D721Med (cell line): ENCODE data around the gene ZNF598.

Experiments used
- DNase-seq: peaks from one replicate; pipeline ENCODE4 v3.0.0; 2011; ENCODE audit warnings: low spot score; ENCODE audit not compliant: insufficient read length
- FAIRE-seq: peaks from 2 replicates; lab custom pipeline; 2011; peaks lifted over from hg19 to GRCh38; lab: Jason Lieb, UNC
- CTCF ChIP-seq: IDR thresholded peaks from 2 replicates; pipeline ENCODE4 v1.5.1; 2012; ENCODE audit warnings: mild to moderate bottlenecking, control low read depth; ENCODE audit not compliant: insufficient read depth; ENCODE audit errors: missing control alignments

The ZNF598 gene

GRCh38 chr16:1980030-1980769 lies 29.4 kb downstream of the ZNF598 start:
- TF ChIP-seq CTCF = no peak
- no peak for FAIRE-seq

GRCh38 chr16:1979271-1980029 lies 30.2 kb downstream of the ZNF598 start:
- no peak for FAIRE-seq
- TF ChIP-seq CTCF = no peak
- DNase-seq = no peak

More at GRCh38 chr16:1980030-1980769, 29.4 kb downstream of the ZNF598 start:
- DNase-seq = no peak

- no peak for TF ChIP-seq CTCF
- FAIRE-seq = no peak
- no peak for DNase-seq
Measured at GRCh38 chr16:1978476-1979120, 31.0 kb downstream of the ZNF598 start.

- DNase-seq (no peak), FAIRE-seq (no peak)
- no peak for TF ChIP-seq CTCF
Measured at GRCh38 chr16:1977875-1978268, 31.7 kb downstream of the ZNF598 start.

GRCh38 chr16:1976951-1977874 lies 32.4 kb downstream of the ZNF598 start:
- no peak for DNase-seq
- no peak for TF ChIP-seq CTCF
- no peak for FAIRE-seq

- TF ChIP-seq CTCF = no peak
- FAIRE-seq (no peak), DNase-seq (no peak)
Measured at GRCh38 chr16:1976216-1976520, 33.5 kb downstream of the ZNF598 start.
